ENCODE measurements around the gene NEUROD2. TPM values are rescaled to one million over a fixed set of nuclear protein-coding genes. Genes with fewer than 3 reads are reported as not detected.
"Not testable (repeated sequence)": the region's sequence is repeated elsewhere in the genome, so short reads cannot be mapped to it uniquely, and the experiment has no call there.

NEUROD2 gene
- total and polyA plus RNA-seq, 12 donors = 0.08 TPM; not detected in 11

GRCh38 chr17:39591958-39592954 lies 15.5 kb downstream of the NEUROD2 start:
- 4 to 5% (median 5%) methylated on average over 14 to 22 of the region's 22 CpGs for WGBS, 4 donors
- no peak for TF ChIP-seq POLR2A (IDR thresholded peaks at IDR 0.05)
- TF ChIP-seq, protein P1, sequence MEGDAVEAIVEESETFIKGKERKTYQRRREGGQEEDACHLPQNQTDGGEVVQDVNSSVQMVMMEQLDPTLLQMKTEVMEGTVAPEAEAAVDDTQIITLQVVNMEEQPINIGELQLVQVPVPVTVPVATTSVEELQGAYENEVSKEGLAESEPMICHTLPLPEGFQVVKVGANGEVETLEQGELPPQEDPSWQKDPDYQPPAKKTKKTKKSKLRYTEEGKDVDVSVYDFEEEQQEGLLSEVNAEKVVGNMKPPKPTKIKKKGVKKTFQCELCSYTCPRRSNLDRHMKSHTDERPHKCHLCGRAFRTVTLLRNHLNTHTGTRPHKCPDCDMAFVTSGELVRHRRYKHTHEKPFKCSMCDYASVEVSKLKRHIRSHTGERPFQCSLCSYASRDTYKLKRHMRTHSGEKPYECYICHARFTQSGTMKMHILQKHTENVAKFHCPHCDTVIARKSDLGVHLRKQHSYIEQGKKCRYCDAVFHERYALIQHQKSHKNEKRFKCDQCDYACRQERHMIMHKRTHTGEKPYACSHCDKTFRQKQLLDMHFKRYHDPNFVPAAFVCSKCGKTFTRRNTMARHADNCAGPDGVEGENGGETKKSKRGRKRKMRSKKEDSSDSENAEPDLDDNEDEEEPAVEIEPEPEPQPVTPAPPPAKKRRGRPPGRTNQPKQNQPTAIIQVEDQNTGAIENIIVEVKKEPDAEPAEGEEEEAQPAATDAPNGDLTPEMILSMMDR (IDR thresholded peaks at IDR 0.05) = no peak
- intact Hi-C loops (cut with DNase I) = no loop called here

GRCh38 chr17:39590180-39590579 lies 17.5 kb downstream of the NEUROD2 start:
- peaks cover 14% of the 10 kb centered on the region for H3K27me3 ChIP-seq
- 52 to 71% (median 63%) methylated on average over 2 of the region's 2 CpGs for WGBS, 4 donors
- H3K36me3 ChIP-seq (replicated peaks in 1 of 2); H3K4me1 ChIP-seq (replicated peaks in 1 of 2); H3K27ac ChIP-seq; intact Hi-C loops (cut with DNase I); H3K9me3 ChIP-seq (replicated peaks in 1 of 3); H3K4me3 ChIP-seq; DNase-seq: not testable (repeated sequence)

More at GRCh38 chr17:39591958-39592954, 15.5 kb downstream of the NEUROD2 start:
- Histone ChIP-seq H3K27ac (no peak overlapping the region), H3K4me3 (no peak overlapping the region), H3K27me3 (peaks cover 34% of the 10 kb centered on the region), H3K9me3 (replicated peaks in 1 of 3) (no peaks in the 10 kb centered on the region), H3K4me1 (replicated peaks in 1 of 2) (no peaks in the 10 kb centered on the region), H3K36me3 (replicated peaks in 1 of 2) (no peaks in the 10 kb centered on the region)
- peak in 4 of 7 donors; percentile 38 to 50 (median 42) for DNase-seq

- no peak for DNase-seq
- 35 to 62% (median 49%) methylated on average over 2 of the region's 2 CpGs for WGBS, 4 donors
- intact Hi-C loops (cut with DNase I) = no loop called here
Measured at GRCh38 chr17:39582658-39583057, 25.1 kb downstream of the NEUROD2 start.

GRCh38 chr17:39581759-39582085 lies 26.0 kb downstream of the NEUROD2 start:
- Histone ChIP-seq H3K36me3 (replicated peaks in 1 of 2) (no peaks in the 10 kb centered on the region), H3K4me3 (no peak overlapping the region), H3K27me3 (no peaks in the 10 kb centered on the region), H3K27ac (no peak overlapping the region), H3K9me3 (replicated peaks in 1 of 3) (no peaks in the 10 kb centered on the region), H3K4me1 (replicated peaks in 1 of 2) (no peaks in the 10 kb centered on the region)
- intact Hi-C loops (cut with DNase I) = no loop called here
- no peak for DNase-seq
- TF ChIP-seq POLR2A (IDR thresholded peaks at IDR 0.05) = no peak
- TF ChIP-seq, protein P1 (IDR thresholded peaks at IDR 0.05) = no peak
- 87 to 91% (median 89%) methylated on average over 4 of the region's 4 CpGs for WGBS, 4 donors

More at GRCh38 chr17:39582658-39583057, 25.1 kb downstream of the NEUROD2 start:
- no peaks in the 10 kb centered on the region for H3K4me1 ChIP-seq (replicated peaks in 1 of 2)
- no peaks in the 10 kb centered on the region for H3K27me3 ChIP-seq
- no peaks in the 10 kb centered on the region for H3K9me3 ChIP-seq (replicated peaks in 1 of 3)
- H3K4me3 ChIP-seq = no peak overlapping the region
- H3K27ac ChIP-seq = no peak overlapping the region
- TF ChIP-seq POLR2A (IDR thresholded peaks at IDR 0.05) = no peak
- TF ChIP-seq, protein P1 (IDR thresholded peaks at IDR 0.05) = no peak
- no peaks in the 10 kb centered on the region for H3K36me3 ChIP-seq (replicated peaks in 1 of 2)
